ENCODE results near the gene PGLYRP2. TPM values are rescaled to one million over a fixed set of nuclear protein-coding genes. Genes with fewer than 3 reads are reported as not detected.

PGLYRP2 gene
- total RNA-seq, 1 donor from 2014 or later, result not detected

DNA sequence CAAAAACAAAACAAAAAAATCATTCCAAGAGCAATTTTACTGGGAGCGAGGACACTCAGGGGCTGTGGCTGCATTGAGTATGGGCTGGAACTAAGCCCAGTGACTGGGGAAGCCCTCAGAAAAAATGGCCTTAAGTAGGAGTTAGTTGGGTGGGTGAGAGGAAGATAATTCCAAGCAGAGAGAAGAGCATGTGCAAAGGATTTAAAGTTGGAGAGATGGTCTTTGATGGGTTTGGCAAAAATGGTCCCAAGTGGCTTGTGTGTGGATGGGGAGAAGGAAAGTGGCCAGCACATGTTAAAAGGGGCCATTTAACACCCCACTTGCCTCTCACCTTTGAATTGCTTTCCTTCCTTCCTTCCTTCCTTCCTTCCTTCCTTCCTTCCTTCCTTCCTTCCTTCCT is 22.3 kb upstream of the PGLYRP2 start:
- no peak for DNase-seq (ENCODE audit: low spot score, unreplicated experiment)
- Mint-ChIP-seq H3K27me3 (no peaks in the 10 kb centered on the region), H3K4me3 (ENCODE audit: low read depth) (no peak overlapping the region), H3K27ac (no peak overlapping the region), H3K36me3 (ENCODE audit: insufficient read depth) (peaks cover 1% of the 10 kb centered on the region), H3K4me1 (ENCODE audit: low read depth) (no peaks in the 10 kb centered on the region), H3K9me3 (ENCODE audit: low read depth) (peaks cover 46% of the 10 kb centered on the region)
- TF ChIP-seq, protein P1, sequence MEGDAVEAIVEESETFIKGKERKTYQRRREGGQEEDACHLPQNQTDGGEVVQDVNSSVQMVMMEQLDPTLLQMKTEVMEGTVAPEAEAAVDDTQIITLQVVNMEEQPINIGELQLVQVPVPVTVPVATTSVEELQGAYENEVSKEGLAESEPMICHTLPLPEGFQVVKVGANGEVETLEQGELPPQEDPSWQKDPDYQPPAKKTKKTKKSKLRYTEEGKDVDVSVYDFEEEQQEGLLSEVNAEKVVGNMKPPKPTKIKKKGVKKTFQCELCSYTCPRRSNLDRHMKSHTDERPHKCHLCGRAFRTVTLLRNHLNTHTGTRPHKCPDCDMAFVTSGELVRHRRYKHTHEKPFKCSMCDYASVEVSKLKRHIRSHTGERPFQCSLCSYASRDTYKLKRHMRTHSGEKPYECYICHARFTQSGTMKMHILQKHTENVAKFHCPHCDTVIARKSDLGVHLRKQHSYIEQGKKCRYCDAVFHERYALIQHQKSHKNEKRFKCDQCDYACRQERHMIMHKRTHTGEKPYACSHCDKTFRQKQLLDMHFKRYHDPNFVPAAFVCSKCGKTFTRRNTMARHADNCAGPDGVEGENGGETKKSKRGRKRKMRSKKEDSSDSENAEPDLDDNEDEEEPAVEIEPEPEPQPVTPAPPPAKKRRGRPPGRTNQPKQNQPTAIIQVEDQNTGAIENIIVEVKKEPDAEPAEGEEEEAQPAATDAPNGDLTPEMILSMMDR (IDR thresholded peaks at IDR 0.05; ENCODE audit: unreplicated experiment), result no peak

DNA sequence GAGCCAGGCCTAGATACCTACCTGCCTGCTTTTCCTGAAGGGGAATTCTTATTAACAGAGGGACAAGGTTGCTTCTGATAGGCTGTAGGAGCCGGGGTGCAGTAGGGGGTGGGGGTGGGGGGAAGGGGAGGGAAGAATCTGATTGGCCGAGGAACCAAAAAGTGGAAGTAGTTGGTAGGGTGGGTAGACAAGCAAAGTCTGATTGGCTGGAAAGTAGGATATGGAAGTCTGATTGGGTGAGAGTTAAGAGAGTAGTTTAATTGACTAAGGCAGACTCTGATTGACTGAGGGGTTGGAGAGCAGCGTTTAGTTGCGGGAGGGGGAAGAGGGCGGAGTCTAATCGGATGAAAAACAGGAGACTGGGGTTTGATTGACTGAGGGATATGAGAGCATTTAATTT is 19.6 kb upstream of the PGLYRP2 start:
- no peak for DNase-seq (ENCODE audit: low spot score, unreplicated experiment)
- Mint-ChIP-seq H3K4me1 (ENCODE audit: low read depth) (no peaks in the 10 kb centered on the region), H3K27ac (no peak overlapping the region), H3K36me3 (ENCODE audit: insufficient read depth) (peaks cover 1% of the 10 kb centered on the region), H3K9me3 (ENCODE audit: low read depth) (peaks cover 37% of the 10 kb centered on the region), H3K27me3 (no peaks in the 10 kb centered on the region), H3K4me3 (ENCODE audit: low read depth) (no peak overlapping the region)
- TF ChIP-seq, protein P1 (IDR thresholded peaks at IDR 0.05; ENCODE audit: unreplicated experiment), result no peak

DNA sequence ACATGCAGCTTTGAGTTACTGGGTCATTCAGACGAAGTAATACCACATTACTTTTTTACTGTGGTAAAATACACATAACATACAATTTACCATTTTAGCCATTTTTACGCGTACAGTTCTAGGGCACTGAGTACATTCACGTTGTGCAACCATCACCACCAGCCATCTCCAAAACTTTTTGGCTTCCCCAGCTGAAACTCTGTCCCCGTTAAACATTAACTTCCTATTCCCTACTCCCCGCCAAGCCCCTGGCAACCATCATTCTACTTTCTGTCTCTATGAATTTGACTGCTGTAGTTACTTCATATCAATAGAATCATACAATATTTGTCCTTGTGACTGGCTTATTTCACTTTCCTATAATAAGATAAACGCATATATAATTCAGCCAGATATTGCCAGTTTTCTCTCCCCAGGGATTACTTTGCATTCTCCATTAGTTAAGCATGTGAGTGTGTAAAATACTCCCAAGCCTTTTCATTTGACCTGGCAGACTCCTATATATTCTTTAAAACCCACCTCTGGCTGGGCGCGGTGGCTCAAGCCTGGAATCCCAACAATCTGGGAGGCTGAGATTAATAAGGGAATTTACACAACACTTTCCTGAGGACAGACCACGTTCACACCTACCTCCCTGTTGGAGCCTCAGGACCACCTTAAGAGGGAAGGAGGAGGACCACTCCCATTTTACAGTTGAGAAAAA is 19.0 kb upstream of the PGLYRP2 start:
- Mint-ChIP-seq H3K36me3 (ENCODE audit: insufficient read depth) (peaks cover 2% of the 10 kb centered on the region), H3K4me3 (ENCODE audit: low read depth) (no peak overlapping the region), H3K4me1 (ENCODE audit: low read depth) (no peaks in the 10 kb centered on the region), H3K27ac (no peak overlapping the region), H3K9me3 (ENCODE audit: low read depth) (peaks cover 39% of the 10 kb centered on the region), H3K27me3 (no peaks in the 10 kb centered on the region)
- DNase-seq (ENCODE audit: low spot score, unreplicated experiment), result no peak
- TF ChIP-seq, protein P1 (IDR thresholded peaks at IDR 0.05; ENCODE audit: unreplicated experiment), result no peak

DNA sequence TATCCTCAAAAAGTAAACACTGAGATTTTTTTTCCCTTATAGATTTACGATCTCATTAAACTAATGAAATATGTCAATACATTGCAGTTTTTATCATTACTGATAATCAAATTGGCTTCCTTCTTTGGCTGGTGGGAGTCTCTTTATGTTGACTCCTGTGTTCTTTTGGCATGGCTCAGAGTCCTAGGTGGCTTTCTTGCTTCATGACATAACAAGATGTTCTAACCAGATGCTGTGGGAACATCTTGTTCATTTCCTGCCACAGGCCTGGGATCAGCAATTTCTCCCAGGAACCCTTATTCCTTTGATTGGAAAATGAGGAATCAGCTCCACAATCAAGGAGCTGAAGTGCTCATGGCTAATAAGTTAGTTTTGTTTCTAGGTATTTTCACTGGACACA is 15.8 kb upstream of the PGLYRP2 start:
- no peaks in the 10 kb centered on the region for H3K27me3 Mint-ChIP-seq
- H3K27ac Mint-ChIP-seq, result no peak overlapping the region
- H3K4me3 Mint-ChIP-seq (ENCODE audit: low read depth), result no peak overlapping the region
- no peaks in the 10 kb centered on the region for H3K4me1 Mint-ChIP-seq (ENCODE audit: low read depth)
- peaks cover 36% of the 10 kb centered on the region for H3K9me3 Mint-ChIP-seq (ENCODE audit: low read depth)
- TF ChIP-seq, protein P1 (IDR thresholded peaks at IDR 0.05; ENCODE audit: unreplicated experiment), result no peak
- no peak for DNase-seq (ENCODE audit: low spot score, unreplicated experiment)
- H3K36me3 Mint-ChIP-seq (ENCODE audit: insufficient read depth), result peaks cover 2% of the 10 kb centered on the region

DNA sequence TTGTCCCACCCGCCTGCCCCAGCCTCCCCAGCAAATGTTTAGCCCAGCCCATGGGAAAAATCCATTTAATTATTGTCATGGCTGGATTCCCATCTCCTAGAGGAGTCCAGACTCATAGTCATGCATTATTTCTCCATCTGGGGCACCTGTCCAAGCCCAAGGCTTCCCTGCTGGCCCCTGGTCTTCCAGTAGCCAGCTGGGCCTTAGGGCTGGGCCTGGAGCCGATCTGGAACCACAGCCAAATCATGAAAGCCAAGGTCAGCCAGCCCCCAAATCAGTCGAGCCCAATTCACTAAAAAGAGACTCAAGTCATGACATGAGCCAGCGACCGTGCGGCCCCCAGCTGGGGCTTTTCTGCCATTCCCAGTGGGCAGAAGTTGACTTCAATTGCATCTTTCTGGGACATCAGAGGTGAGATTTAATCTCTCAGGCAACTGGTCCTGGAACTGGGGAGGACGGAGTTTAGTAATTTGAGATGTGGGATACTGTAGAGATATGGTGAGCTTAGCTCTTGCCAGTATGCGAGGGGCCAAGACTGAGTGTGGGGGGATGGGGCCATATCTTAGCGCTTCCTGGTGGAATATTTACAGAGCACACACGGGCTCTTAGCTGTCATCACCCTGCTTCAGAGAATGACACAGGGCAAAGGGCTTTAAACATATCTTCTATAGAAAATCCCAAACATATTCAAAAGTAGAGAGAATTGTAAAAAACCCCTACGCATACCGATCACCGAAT is 9.4 kb upstream of the PGLYRP2 start:
- TF ChIP-seq, protein P1 (IDR thresholded peaks at IDR 0.05; ENCODE audit: unreplicated experiment), result no peak
- H3K4me3 Mint-ChIP-seq (ENCODE audit: low read depth), result no peak overlapping the region
- H3K27me3 Mint-ChIP-seq, result no peaks in the 10 kb centered on the region
- H3K27ac Mint-ChIP-seq, result no peak overlapping the region
- peaks cover 24% of the 10 kb centered on the region for H3K9me3 Mint-ChIP-seq (ENCODE audit: low read depth)
- H3K4me1 Mint-ChIP-seq (ENCODE audit: low read depth), result no peaks in the 10 kb centered on the region
- DNase-seq (ENCODE audit: low spot score, unreplicated experiment), result no peak
- peaks cover 1% of the 10 kb centered on the region for H3K36me3 Mint-ChIP-seq (ENCODE audit: insufficient read depth)

All from progenitor cell of endocrine pancreas (in vitro differentiated cells).